HCT116 (cell line): ENCODE data around the gene ASB10. TPM values are rescaled to one million over a fixed set of nuclear protein-coding genes. Genes with fewer than 3 reads are reported as not detected.

ENCODE experiments used
- ATAC-seq: fragments of 200-7000 bp; cut with Tn5 transposase; 2 replicates; pipeline ENCODE4 v1.9.1; 2020; ENCODE audit warnings: mild to moderate bottlenecking, moderate library complexity
- BruUV-seq: library from RNA; stranded (reverse); fragments of 400-500 nt; replicated peaks from 2 replicates; lab custom pipeline; 2021; lab: Mats Ljungman, UMichigan
- CTCF ChIA-PET: fragments of 300-600 bp; sonication (Branson Sonifier 250); formaldehyde crosslinking; loops from one replicate; lab custom pipeline; 2021; ENCODE audit warnings: antibody characterized with exemption; lab: Charles Lee
- POLR2A ChIA-PET: fragments of 300-600, 350-600 bp; sonication (Branson Sonifier 250); formaldehyde crosslinking; loops from one replicate; lab custom pipeline; 2021; ENCODE audit warnings: antibody characterized with exemption; lab: Charles Lee
- RAD21 ChIA-PET, 2 experiments: fragments of 300-600 bp; sonication (Branson Sonifier 250); formaldehyde crosslinking; loops; one replicate each; lab custom pipeline; 2023; ENCODE audit warnings: low total read pairs in 2 of 2; ENCODE audit not compliant: uncharacterized antibody in 2 of 2, unreplicated experiment in 2 of 2, low non-redundant PET in 1 of 2; lab: Charles Lee
- DNase-seq: peaks from one replicate; pipeline ENCODE4 v3.0.0-alpha.2; 2010; ENCODE audit warnings: low read depth, low spot score
- H2AFZ ChIP-seq: fragments of 200-600 bp; shearing (Covaris generic), sonication (generic); 2 replicates; pipeline ENCODE4 v1.6.1; 2017; ENCODE audit warnings: low read depth, mixed run types, mixed read lengths, antibody characterized with exemption, low read length; ENCODE audit not compliant: poor library complexity, severe bottlenecking
- H3K27ac ChIP-seq: 2 replicates; pipeline ENCODE4 v1.5.1; 2012; ENCODE audit warnings: low read depth, low read length
- H3K27me3 ChIP-seq: fragments of 200-600 bp; sonication (generic); 2 replicates; pipeline ENCODE4 v1.6.1; 2016; ENCODE audit warnings: mixed run types, low read length, mixed read lengths; ENCODE audit not compliant: insufficient read depth
- H3K36me3 ChIP-seq, 2 experiments: fragments of 200-500 bp in 1 of 2; fragments of 200-600 bp in 1 of 2; sonication (Bioruptor generic) in 1 of 2; sonication (generic) in 1 of 2; 2 replicates each; pipeline versions ENCODE4 v1.5.1 to v1.6.1; 2014 to 2016; ENCODE audit warnings: low read length in 2 of 2, inconsistent platforms in 1 of 2, mixed read lengths in 1 of 2, mixed run types in 1 of 2; ENCODE audit not compliant: insufficient read depth in 2 of 2, control insufficient read depth in 1 of 2
- H3K4me1 ChIP-seq, 2 experiments: fragments of 200-600 bp in 1 of 2; sonication (generic) in 1 of 2; 2 replicates each; pipeline versions ENCODE4 v1.5.1 to v1.6.1; 2012 to 2017; ENCODE audit warnings: low read length in 2 of 2, inconsistent platforms in 1 of 2, mild to moderate bottlenecking in 1 of 2, mixed read lengths in 1 of 2, mixed run types in 1 of 2, moderate library complexity in 1 of 2; ENCODE audit not compliant: insufficient read depth in 2 of 2, control insufficient read depth in 1 of 2
- H3K4me2 ChIP-seq: fragments of 200-600 bp; sonication (generic); 2 replicates; pipeline ENCODE4 v1.6.1; 2017; ENCODE audit warnings: mixed run types, low read length, mixed read lengths
- H3K4me3 ChIP-seq, 2 experiments: fragments of 200-600 bp in 1 of 2; sonication (generic) in 1 of 2; replicated peaks in 1 of 2; 2 replicates each; pipeline ENCODE4 v1.5.1; 2011 to 2016; ENCODE audit warnings: low read length in 2 of 2, control low read depth in 1 of 2, low read depth in 1 of 2, mild to moderate bottlenecking in 1 of 2, mixed read lengths in 1 of 2, mixed run types in 1 of 2
- H3K79me2 ChIP-seq: fragments of 200-600 bp; sonication (generic); 2 replicates; pipeline ENCODE4 v1.6.1; 2017; ENCODE audit warnings: mild to moderate bottlenecking, mixed run types, low read length, moderate library complexity, mixed read lengths; ENCODE audit not compliant: insufficient read depth
- H3K9ac ChIP-seq: fragments of 200-600 bp; sonication (generic); 2 replicates; pipeline ENCODE4 v1.6.1; 2016; ENCODE audit warnings: low read length, mixed read lengths
- H3K9me2 ChIP-seq: fragments of 200-600 bp; sonication (generic), shearing (Covaris generic); 2 replicates; pipeline ENCODE4 v1.6.1; 2017; ENCODE audit warnings: mixed run types, mild to moderate bottlenecking, moderate library complexity; ENCODE audit not compliant: insufficient read depth
- H3K9me3 ChIP-seq, 2 experiments: fragments of 200-500 bp in 1 of 2; fragments of 200-600 bp in 1 of 2; sonication (Bioruptor generic) in 1 of 2; sonication (generic) in 1 of 2; 2 replicates each; pipeline ENCODE4 v1.6.1; 2014 to 2017; ENCODE audit warnings: low read length in 2 of 2, mixed read lengths in 2 of 2, inconsistent platforms in 1 of 2, low read depth in 1 of 2, mild to moderate bottlenecking in 1 of 2, mixed run types in 1 of 2, moderate library complexity in 1 of 2; ENCODE audit not compliant: control insufficient read depth in 1 of 2, insufficient read depth in 1 of 2
- H4K20me1 ChIP-seq: fragments of 200-600 bp; sonication (generic), shearing (Covaris generic); 2 replicates; pipeline ENCODE4 v1.6.1; 2017; ENCODE audit warnings: mixed run types, mild to moderate bottlenecking, moderate library complexity; ENCODE audit not compliant: insufficient read depth
- ATF3 ChIP-seq: IDR thresholded peaks from 2 replicates; pipeline ENCODE4 v1.6.1; 2012
- CBX3 ChIP-seq: IDR thresholded peaks from 2 replicates; pipeline ENCODE4 v1.6.1; 2012; ENCODE audit warnings: low read depth
- CEBPB ChIP-seq: IDR thresholded peaks from 2 replicates; pipeline ENCODE4 v1.6.1; 2012; ENCODE audit warnings: low read depth
- EGR1 ChIP-seq: IDR thresholded peaks from 2 replicates; pipeline ENCODE4 v1.6.1; 2012; ENCODE audit warnings: low read depth
- ELF1 ChIP-seq: IDR thresholded peaks from 2 replicates; pipeline ENCODE4 v1.6.1; 2012; ENCODE audit warnings: low read depth, borderline replicate concordance
- EZH2phosphoT487 ChIP-seq: fragments of 200-600 bp; IDR thresholded peaks from 2 replicates; pipeline ENCODE4 v1.6.1; 2018; ENCODE audit warnings: antibody characterized with exemption, borderline replicate concordance
- FOSL1 ChIP-seq: IDR thresholded peaks from 2 replicates; pipeline ENCODE4 v1.6.1; 2012; ENCODE audit warnings: low read depth
- JUND ChIP-seq: IDR thresholded peaks from 2 replicates; pipeline ENCODE4 v1.6.1; 2012
- MAX ChIP-seq: IDR thresholded peaks from 2 replicates; pipeline ENCODE4 v1.6.1; 2012
- POLR2A ChIP-seq: IDR thresholded peaks from 2 replicates; pipeline ENCODE4 v1.7.0; 2011; ENCODE audit warnings: borderline replicate concordance; ENCODE audit not compliant: insufficient read depth, insufficient read length; ENCODE audit errors: extremely low read depth
- RAD21 ChIP-seq: IDR thresholded peaks from 2 replicates; pipeline ENCODE4 v1.6.1; 2012; ENCODE audit warnings: low read depth, mild to moderate bottlenecking
- SIN3A ChIP-seq: IDR thresholded peaks from 2 replicates; pipeline ENCODE4 v1.6.1; 2012; ENCODE audit warnings: low read depth
- SP1 ChIP-seq: IDR thresholded peaks from 2 replicates; pipeline ENCODE4 v1.6.1; 2012; ENCODE audit warnings: low read depth
- TCF7L2 ChIP-seq: IDR thresholded peaks from 2 replicates; pipeline ENCODE4 v1.7.0; 2011; ENCODE audit warnings: borderline replicate concordance, inconsistent platforms; ENCODE audit not compliant: insufficient read depth, insufficient read length; ENCODE audit errors: extremely low read depth
- YY1 ChIP-seq: IDR thresholded peaks from 2 replicates; pipeline ENCODE4 v1.6.1; 2011; ENCODE audit warnings: low read length, low read depth, moderate library complexity, mild to moderate bottlenecking; ENCODE audit not compliant: insufficient replicate concordance; ENCODE audit errors: extremely low read depth
- ZBTB33 ChIP-seq: IDR thresholded peaks from 2 replicates; pipeline ENCODE4 v1.6.1; 2011; ENCODE audit warnings: mild to moderate bottlenecking, low read length, moderate library complexity; ENCODE audit not compliant: insufficient replicate concordance; ENCODE audit errors: extremely low read depth
- ZFX ChIP-seq: fragments of 450-650 bp; IDR thresholded peaks from 2 replicates; pipeline ENCODE4 v1.6.1; 2017
- ZNF274 ChIP-seq: fragments of 200-500 bp; sonication (Bioruptor generic); IDR thresholded peaks from 2 replicates; pipeline ENCODE4 v1.6.1; 2014; ENCODE audit warnings: mild to moderate bottlenecking, low read depth, low read length, inconsistent platforms
- intact Hi-C: fragments of 100-400 bp; cut with micrococcal nuclease; formaldehyde crosslinking; loops from 2 replicates; pipeline ENCODE4 v1.10.0; 2022
- total RNA-seq: library from RNA; stranded (reverse); gene quantifications from one replicate; pipeline ENCODE4 v1.2.1, GENCODE V29; 2021; ENCODE audit not compliant: unreplicated experiment

ASB10 gene
- total RNA-seq, 1 experiment from 2014 or later, result not detected

GRCh38 chr7:151178236-151178635 lies 8.8 kb downstream of the ASB10 start:
- Histone ChIP-seq H4K20me1 (no peaks in the 10 kb centered on the region), H3K27me3 (no peaks in the 10 kb centered on the region), H3K9me3 (peaks cover 0 to 3% of the 10 kb centered on the region in 2 experiments; a peak in 1 of 4 replicates), H2AFZ (no peak overlapping the region), H3K9me2 (no peaks in the 10 kb centered on the region), H3K4me1 (no peaks in the 10 kb centered on the region), H3K79me2 (no peaks in the 10 kb centered on the region), H3K36me3 (no peaks in the 10 kb centered on the region), H3K27ac (no peak overlapping the region), H3K4me3 (no peak overlapping the region), H3K9ac (no peak overlapping the region), H3K4me2 (no peak overlapping the region)
- no peak for DNase-seq
- RAD21 ChIA-PET, result no interaction called here
- no TSS peak for BruUV-seq
- CTCF ChIA-PET, result interaction anchor here (1.0 kb wide), 1 partner anchor 14 kb away, joined by 3 read pairs; no protein-coding TSS in a partner anchor
- intact Hi-C loops, result no loop called here
- TF ChIP-seq SIN3A (no peak), CBX3 (no peak), ZBTB33 (no peak), EGR1 (no peak), EZH2phosphoT487 (no peak)
- no peak for ATAC-seq
- POLR2A ChIA-PET, result no interaction called here

- intact Hi-C loops, result no loop called here
- Histone ChIP-seq H3K27me3 (no peaks in the 10 kb centered on the region), H3K4me3 (no peak overlapping the region), H3K4me2 (no peak overlapping the region), H3K36me3 (no peaks in the 10 kb centered on the region), H3K9me2 (no peaks in the 10 kb centered on the region), H3K9ac (no peak overlapping the region), H3K79me2 (no peaks in the 10 kb centered on the region), H3K9me3 (peaks cover 0 to 8% of the 10 kb centered on the region in 2 experiments; a peak in 1 of 4 replicates), H3K27ac (no peak overlapping the region), H2AFZ (no peak overlapping the region), H4K20me1 (no peaks in the 10 kb centered on the region), H3K4me1 (no peaks in the 10 kb centered on the region)
- BruUV-seq, result no TSS peak
- ATAC-seq, result no peak
- ChIA-PET CTCF (interaction anchor here (0.7 to 1.2 kb wide), 2 partner anchors 27 to 53 kb away, joined by 3 read pairs; no protein-coding TSS in a partner anchor), RAD21 (no interaction called here), POLR2A (no interaction called here)
- DNase-seq, result no peak
- TF ChIP-seq POLR2A (no peak), FOSL1 (no peak), ELF1 (no peak), ZFX (no peak), SP1 (no peak), EZH2phosphoT487 (no peak), MAX (no peak), CEBPB (no peak), ZBTB33 (no peak), CBX3 (no peak), EGR1 (no peak), RAD21 (no peak), JUND (no peak), ZNF274 (no peak), SIN3A (no peak), YY1 (no peak), TCF7L2 (no peak), ATF3 (no peak)
These were observed 9.7 kb downstream of the ASB10 start for GRCh38 chr7:151177310-151177709.
